CD4-positive, alpha-beta T cell (primary cell): ENCODE results near the gene RAB31. TPM values are rescaled to one million over a fixed set of nuclear protein-coding genes. Genes with fewer than 3 reads are reported as not detected.
A peak's percentile ranks its signal among the peaks of the same experiment; 100 is the strongest.

Experiments
- ATAC-seq: fragments of 200-7000 bp; cut with Tn5 transposase; one replicate; pipeline ENCODE4 v1.10.0; 2022; ENCODE audit warnings: mild to moderate bottlenecking; ENCODE audit not compliant: poor library complexity
- CTCF ChIA-PET: fragments of 350-600 bp; sonication (Branson Sonifier 250); formaldehyde crosslinking; loops from one replicate; lab custom pipeline; 2021; ENCODE audit warnings: antibody characterized with exemption, inconsistent platforms; lab: Charles Lee
- POLR2A ChIA-PET: fragments of 350-600 bp; sonication (Branson Sonifier 250); formaldehyde crosslinking; loops from one replicate; lab custom pipeline; 2021; ENCODE audit warnings: antibody characterized with exemption, inconsistent platforms; lab: Charles Lee
- DNase-seq, 14 experiments: peaks; one replicate each; pipeline ENCODE4 v3.0.0-alpha.2; 2013 to 2020; ENCODE audit warnings: mixed read lengths in 2 of 14
- H3K27ac ChIP-seq, 2 donors: one replicate each; pipeline versions ENCODE4 v1.5.1 to v1.7.0; 2013; ENCODE audit warnings: low read length in 2 of 2, low read depth in 1 of 2, mild to moderate bottlenecking in 1 of 2
- H3K27me3 ChIP-seq, 2 experiments: 1 replicate in 1 of 2; 2 replicates in 1 of 2; pipeline versions ENCODE4 v1.6.1 to v1.7.0; 2013; ENCODE audit warnings: low read length in 2 of 2, control low read depth in 1 of 2, mild to moderate bottlenecking in 1 of 2, moderate library complexity in 1 of 2; ENCODE audit not compliant: insufficient read depth in 2 of 2, control insufficient read depth in 1 of 2
- H3K36me3 ChIP-seq: one replicate; pipeline ENCODE4 v1.6.1; 2013; ENCODE audit warnings: low read length, control low read depth; ENCODE audit not compliant: insufficient read depth
- H3K4me1 ChIP-seq: one replicate; pipeline ENCODE4 v1.6.1; 2013; ENCODE audit warnings: low read length, control low read depth; ENCODE audit not compliant: insufficient read depth
- H3K4me3 ChIP-seq: one replicate; pipeline ENCODE4 v1.5.1; 2013; ENCODE audit warnings: mild to moderate bottlenecking, low read length, moderate library complexity
- H3K9me3 ChIP-seq, 2 experiments: 1 replicate in 1 of 2; 2 replicates in 1 of 2; pipeline versions ENCODE4 v1.6.1 to v1.7.0; 2013; ENCODE audit warnings: low read length in 2 of 2, mild to moderate bottlenecking in 2 of 2, control low read depth in 1 of 2, moderate library complexity in 1 of 2; ENCODE audit not compliant: control insufficient read depth in 1 of 2, insufficient read depth in 1 of 2
- H3K27ac Mint-ChIP-seq: one replicate; pipeline ENCODE4 v1.8.0; 2020; ENCODE audit warnings: mixed read lengths
- H3K27me3 Mint-ChIP-seq: one replicate; pipeline ENCODE4 v1.8.0; 2021; ENCODE audit warnings: mixed read lengths
- H3K36me3 Mint-ChIP-seq: one replicate; pipeline ENCODE4 v1.8.0; 2021; ENCODE audit warnings: low read depth, mixed read lengths
- H3K4me1 Mint-ChIP-seq: one replicate; pipeline ENCODE4 v1.8.0; 2021; ENCODE audit warnings: low read depth, mixed read lengths
- H3K4me3 Mint-ChIP-seq: one replicate; pipeline ENCODE4 v1.8.0; 2020; ENCODE audit warnings: mild to moderate bottlenecking, mixed read lengths
- H3K9me3 Mint-ChIP-seq: one replicate; pipeline ENCODE4 v1.8.0; 2020; ENCODE audit warnings: mixed read lengths
- intact Hi-C, 2 experiments: fragments of 100-400 bp; cut with DNase I in 1 of 2; cut with micrococcal nuclease in 1 of 2; formaldehyde crosslinking; loops; one replicate each; pipeline versions ENCODE4 v1.15.1 to v1.9.0; 2023 to 2025; cut with DNase I, micrococcal nuclease
- total RNA-seq, 174 experiments: library from RNA in 2 of 174; stranded (reverse) in 2 of 174; gene quantifications; one replicate each; pipeline ENCODE4 v1.2.3 and lab custom pipeline; 2021 to 2026
- TF ChIP-seq, protein P1 (sequence below): fragments of 200-600 bp; IDR thresholded peaks from one replicate; pipeline ENCODE4 v1.8.0; 2022; ENCODE audit warnings: antibody characterized with exemption, mild to moderate bottlenecking

Gene RAB31
- total RNA-seq, 2 experiments from 2014 or later, result 1.1 to 1.3 TPM

DNA sequence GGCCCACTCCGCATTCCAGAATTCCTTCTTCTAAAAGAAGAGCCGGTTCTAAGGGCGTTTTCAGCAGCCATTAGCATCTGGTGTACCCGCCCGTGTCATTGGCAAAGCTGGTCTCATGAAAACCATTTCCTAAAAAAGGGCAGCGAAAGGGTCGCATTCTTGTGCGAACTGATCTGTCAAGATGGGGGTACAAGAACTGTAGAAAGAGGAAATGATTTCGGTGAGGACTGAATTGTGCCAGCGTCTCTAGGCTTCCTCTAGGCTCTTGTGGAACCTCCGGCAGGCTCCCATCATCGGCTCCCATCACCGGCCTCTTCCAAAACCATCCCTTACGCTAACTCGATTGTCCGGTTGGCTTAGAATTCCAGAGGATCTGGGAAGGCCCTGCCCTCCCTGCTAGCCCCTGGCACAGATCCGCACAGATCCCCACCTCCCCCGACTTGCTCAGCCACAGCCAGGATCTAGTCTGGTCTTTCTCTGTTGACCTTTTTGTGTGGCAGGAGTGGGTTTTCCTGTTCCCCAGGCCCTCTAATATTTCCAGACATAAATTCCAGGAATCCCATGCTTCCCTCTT, 1.3 kb downstream of the RAB31 start:
- peaks cover 42 to 86% of the 10 kb centered on the region in 2 experiments for H3K27me3 ChIP-seq
- no peaks in the 10 kb centered on the region for H3K36me3 Mint-ChIP-seq
- no peak for DNase-seq
- H3K27ac Mint-ChIP-seq, result no peak overlapping the region
- H3K4me3 Mint-ChIP-seq, result peak overlapping the region; percentile 64
- peaks cover 15% of the 10 kb centered on the region for H3K4me1 Mint-ChIP-seq
- TF ChIP-seq, protein P1, sequence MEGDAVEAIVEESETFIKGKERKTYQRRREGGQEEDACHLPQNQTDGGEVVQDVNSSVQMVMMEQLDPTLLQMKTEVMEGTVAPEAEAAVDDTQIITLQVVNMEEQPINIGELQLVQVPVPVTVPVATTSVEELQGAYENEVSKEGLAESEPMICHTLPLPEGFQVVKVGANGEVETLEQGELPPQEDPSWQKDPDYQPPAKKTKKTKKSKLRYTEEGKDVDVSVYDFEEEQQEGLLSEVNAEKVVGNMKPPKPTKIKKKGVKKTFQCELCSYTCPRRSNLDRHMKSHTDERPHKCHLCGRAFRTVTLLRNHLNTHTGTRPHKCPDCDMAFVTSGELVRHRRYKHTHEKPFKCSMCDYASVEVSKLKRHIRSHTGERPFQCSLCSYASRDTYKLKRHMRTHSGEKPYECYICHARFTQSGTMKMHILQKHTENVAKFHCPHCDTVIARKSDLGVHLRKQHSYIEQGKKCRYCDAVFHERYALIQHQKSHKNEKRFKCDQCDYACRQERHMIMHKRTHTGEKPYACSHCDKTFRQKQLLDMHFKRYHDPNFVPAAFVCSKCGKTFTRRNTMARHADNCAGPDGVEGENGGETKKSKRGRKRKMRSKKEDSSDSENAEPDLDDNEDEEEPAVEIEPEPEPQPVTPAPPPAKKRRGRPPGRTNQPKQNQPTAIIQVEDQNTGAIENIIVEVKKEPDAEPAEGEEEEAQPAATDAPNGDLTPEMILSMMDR, result no peak
- H3K9me3 ChIP-seq, result no peaks in the 10 kb centered on the region
- intact Hi-C loops, result no loop called here
- POLR2A ChIA-PET, result no interaction called here
- no peak overlapping the region for H3K27ac ChIP-seq
- CTCF ChIA-PET, result no interaction called here
- H3K4me1 ChIP-seq, result peaks cover 15% of the 10 kb centered on the region
- no peaks in the 10 kb centered on the region for H3K9me3 Mint-ChIP-seq
- no peak for ATAC-seq
- H3K4me3 ChIP-seq, result peak overlapping the region; percentile 37
- no peaks in the 10 kb centered on the region for H3K36me3 ChIP-seq
- peaks cover 75% of the 10 kb centered on the region for H3K27me3 Mint-ChIP-seq

DNA sequence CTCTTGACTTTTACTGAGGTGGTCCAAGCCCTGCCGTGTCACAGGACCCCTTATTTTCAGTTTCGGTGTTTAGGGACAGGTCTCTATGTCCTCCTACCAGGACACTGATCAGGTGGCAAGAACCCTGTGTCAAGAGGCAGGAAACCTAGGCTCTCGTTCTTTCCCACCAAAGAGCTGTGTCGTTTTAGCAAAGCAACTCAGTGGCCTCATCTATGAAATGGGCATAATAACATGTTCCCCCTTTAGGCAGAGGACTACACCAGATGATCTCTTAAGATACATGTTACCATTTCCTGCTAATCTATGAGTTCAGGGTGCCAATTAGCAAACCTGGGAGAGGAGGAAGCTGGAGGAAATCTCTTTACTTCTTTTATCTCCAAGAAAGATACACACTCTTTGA, 1.9 kb downstream of the RAB31 start:
- intact Hi-C loops, result no loop called here
- peaks cover 15% of the 10 kb centered on the region for H3K4me1 ChIP-seq

GRCh38 chr18:9711361-9712129, 3.4 kb downstream of the RAB31 start:
- Mint-ChIP-seq H3K27me3 (peaks cover 81% of the 10 kb centered on the region), H3K4me1 (peaks cover 15% of the 10 kb centered on the region), H3K4me3 (no peak overlapping the region), H3K36me3 (no peaks in the 10 kb centered on the region), H3K27ac (no peak overlapping the region), H3K9me3 (no peaks in the 10 kb centered on the region)
- TF ChIP-seq, protein P1, result no peak
- H3K27ac ChIP-seq, result no peak overlapping the region
- ATAC-seq (no peak), DNase-seq (peak in 3 of 14 experiments; percentile 30 to 54 (median 41))
- H3K9me3 ChIP-seq, result no peaks in the 10 kb centered on the region
- peaks cover 15% of the 10 kb centered on the region for H3K4me1 ChIP-seq
- H3K27me3 ChIP-seq, result peaks cover 42 to 65% of the 10 kb centered on the region in 2 experiments
- POLR2A ChIA-PET, result no interaction called here
- H3K36me3 ChIP-seq, result no peaks in the 10 kb centered on the region
- no peak overlapping the region for H3K4me3 ChIP-seq
- CTCF ChIA-PET, result no interaction called here
- intact Hi-C loops, result no loop called here

More for the DNA sequence above, 1.9 kb downstream of the RAB31 start:
- peaks cover 42 to 79% of the 10 kb centered on the region in 2 experiments for H3K27me3 ChIP-seq
- TF ChIP-seq, protein P1, result no peak
- H3K36me3 ChIP-seq, result no peaks in the 10 kb centered on the region
- H3K27me3 Mint-ChIP-seq, result peaks cover 79% of the 10 kb centered on the region
- ATAC-seq (no peak), DNase-seq (no peak)
- no peaks in the 10 kb centered on the region for H3K36me3 Mint-ChIP-seq
- H3K9me3 ChIP-seq, result no peaks in the 10 kb centered on the region
- ChIA-PET POLR2A (no interaction called here), CTCF (no interaction called here)
- H3K4me3 ChIP-seq, result no peak overlapping the region
- H3K4me1 Mint-ChIP-seq, result peaks cover 15% of the 10 kb centered on the region
- no peak overlapping the region for H3K27ac Mint-ChIP-seq
- H3K27ac ChIP-seq, result no peak overlapping the region
- H3K9me3 Mint-ChIP-seq, result no peaks in the 10 kb centered on the region
- H3K4me3 Mint-ChIP-seq, result peak overlapping the region; percentile 64
